CD4-positive, alpha-beta T cell treated with Interleukin-15 for 1 hour (primary cell): ENCODE results near the gene ZNF229.
A peak's percentile ranks its signal among the peaks of the same experiment; 100 is the strongest.
"Not testable (repeated sequence)": the region's sequence is repeated elsewhere in the genome, so short reads cannot be mapped to it uniquely, and the experiment has no call there.

Source experiments
- DNase-seq: peaks from one replicate; pipeline ENCODE4 v3.0.0-alpha.2; 2020

Gene ZNF229

GRCh38 chr19:44447916-44448674 lies at the start of gene ZNF229:
Gene ZNF229 (minus strand): TSS chr19:44448472. CDS start chr19:44442847, 5,625 bp downstream.
- peak; percentile 84 for DNase-seq

DNA sequence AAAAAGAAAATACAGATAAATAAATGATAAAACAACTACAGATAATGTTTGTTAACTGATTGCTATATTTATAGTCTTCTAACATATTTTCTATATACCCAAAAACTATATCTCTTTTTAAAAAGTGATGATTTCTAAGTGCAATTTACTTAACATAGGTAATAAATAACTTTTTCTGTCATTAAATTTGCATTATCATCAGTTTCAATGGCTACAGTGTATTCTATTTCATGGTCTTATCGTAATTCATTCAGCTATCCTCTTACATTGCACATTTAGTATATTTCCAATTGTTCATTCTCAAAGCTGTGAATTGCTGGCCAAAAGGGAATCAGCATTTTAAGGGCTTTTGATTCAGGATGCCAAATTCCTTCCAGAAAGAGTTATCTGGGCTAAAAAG lies 48.4 kb upstream of the ZNF229 start:
- no peak for DNase-seq

DNA sequence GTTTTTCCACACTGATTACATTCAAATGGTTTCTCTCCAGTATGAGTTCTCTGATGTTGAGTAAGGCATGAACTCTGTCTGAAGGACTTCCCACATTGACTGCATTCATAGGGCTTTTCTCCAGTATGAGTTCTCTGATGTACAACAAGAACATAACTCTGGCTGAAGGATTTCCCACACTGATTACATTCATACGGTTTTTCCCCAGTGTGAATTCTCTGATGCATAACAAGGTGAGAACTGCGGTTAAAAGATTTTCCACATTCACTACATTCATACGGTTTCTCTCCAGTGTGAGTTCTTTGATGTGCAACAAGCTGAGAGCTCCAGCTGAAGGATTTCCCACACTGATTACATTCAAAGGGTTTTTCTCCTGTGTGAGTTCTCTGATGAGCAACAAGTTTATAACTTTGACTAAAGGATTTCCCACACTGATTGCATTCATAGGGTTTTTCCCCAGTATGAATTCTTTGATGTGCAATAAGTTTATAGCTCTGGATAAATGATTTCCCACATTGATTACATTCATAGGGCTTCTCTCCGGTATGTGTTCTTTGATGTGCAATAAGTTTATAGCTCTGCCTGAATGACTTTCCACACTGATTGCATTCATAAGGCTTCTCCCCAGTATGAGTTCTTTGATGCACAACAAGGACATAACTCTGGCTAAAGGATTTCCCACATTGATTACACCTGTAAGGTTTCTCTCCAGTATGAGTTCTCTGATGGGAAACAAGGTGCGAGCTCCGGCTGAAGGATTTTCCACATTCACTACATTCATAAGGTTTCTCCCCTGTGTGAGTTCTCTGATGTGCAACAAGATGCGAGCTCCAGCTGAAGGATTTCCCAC lies 28.5 kb upstream of the ZNF229 start:
- no peak for DNase-seq

DNA sequence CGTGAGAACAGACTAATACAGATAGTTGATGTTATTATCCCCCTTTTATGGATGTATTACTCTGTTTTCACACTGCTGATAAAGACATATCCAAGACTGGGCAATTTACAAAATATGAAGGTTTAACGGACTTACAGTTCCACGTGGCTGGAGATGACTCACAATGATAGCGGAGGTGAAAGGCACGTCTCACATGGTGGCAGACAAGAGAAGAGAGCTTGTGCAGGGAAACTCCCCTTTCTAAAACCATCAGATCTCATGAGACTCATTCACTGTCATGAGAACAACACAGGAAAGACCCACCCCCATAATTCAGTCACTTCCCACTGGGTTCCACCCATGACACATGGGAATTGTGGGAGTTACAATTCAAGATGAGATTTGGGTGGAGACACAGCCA lies 20.5 kb upstream of the ZNF229 start:
- DNase-seq: not testable (repeated sequence)

- not testable (repeated sequence) for DNase-seq
These were observed 14.5 kb upstream of the ZNF229 start for GRCh38 chr19:44462600-44463286.

DNA sequence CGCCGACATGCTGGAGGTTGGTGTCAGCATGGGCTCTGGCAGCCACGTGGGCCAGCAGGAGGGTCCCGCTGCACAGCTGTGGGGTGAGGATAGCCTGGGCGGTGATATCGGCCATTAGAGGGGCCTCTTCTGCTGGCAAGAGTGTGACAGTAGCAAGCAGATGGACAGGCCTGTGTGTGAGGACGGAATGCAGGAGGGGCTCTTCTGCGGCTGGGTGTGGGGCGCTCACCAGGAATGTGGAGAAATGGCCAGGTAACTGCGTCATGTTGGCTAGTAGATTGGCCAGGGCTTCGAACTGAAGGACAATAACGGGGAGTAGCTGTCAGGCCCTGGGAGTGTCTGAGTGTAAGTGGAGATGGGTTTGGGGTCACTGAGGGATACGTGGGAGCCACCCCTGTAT lies 7.7 kb upstream of the ZNF229 start:
- DNase-seq: not testable (repeated sequence)

DNA sequence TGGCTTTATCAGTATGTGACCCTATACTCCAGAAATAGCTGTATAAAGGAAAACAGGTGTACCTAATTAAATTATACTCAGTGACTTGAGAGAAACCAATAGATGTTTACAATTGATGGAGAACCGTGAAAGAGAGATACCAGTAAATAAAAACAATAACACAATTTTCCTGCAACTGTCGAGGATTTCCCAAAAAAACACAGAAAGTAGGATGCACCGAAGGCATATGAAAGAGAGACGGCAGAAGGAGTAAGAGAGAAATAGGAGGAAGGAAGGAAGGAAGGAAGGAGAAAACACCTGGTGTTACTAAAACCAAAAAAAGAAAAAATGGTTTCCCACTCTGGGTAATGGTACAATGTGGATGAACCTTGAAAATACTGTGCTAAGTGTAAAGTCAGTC lies 6.8 kb upstream of the ZNF229 start:
- no peak for DNase-seq

DNA sequence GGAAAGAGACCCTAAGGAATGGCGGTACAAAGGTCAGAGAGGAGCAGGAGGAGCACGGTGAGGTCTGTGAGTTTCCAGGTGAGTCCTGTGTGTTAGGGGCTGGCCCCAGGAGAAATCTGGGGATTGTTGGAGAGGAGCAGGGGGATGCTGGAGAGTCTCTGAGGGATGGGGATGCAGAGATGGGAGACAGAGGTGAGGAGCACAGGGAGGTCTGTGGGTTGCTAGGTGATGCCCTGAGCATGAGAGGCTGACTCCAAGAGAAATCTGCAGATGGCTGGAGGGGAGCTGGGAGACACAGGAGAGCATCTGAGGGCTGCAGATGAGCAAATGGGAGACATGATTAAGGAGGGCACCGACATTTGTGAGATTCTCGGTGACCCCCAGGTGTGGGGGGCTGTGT lies 4.1 kb upstream of the ZNF229 start:
- no peak for DNase-seq

DNA sequence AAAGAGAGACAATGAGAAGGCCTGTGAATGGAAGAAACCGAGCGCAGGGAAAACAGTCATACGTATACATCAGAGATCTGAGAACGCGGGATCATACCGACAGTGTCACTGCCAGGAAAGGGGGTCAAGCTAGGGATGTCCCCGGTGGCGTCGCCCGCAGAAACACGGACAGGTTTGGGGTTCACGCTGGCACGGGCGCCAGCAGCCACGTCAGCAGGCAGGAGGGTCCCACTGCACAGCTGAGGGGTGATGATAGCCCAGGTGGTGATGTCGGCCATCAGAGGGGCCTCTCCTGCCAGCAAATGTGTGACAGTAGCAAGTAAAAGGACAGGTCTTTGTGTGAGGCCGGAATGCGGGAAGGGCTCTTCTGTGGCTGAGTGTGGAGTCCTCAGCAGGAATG lies 3.4 kb upstream of the ZNF229 start:
- no peak for DNase-seq

DNA sequence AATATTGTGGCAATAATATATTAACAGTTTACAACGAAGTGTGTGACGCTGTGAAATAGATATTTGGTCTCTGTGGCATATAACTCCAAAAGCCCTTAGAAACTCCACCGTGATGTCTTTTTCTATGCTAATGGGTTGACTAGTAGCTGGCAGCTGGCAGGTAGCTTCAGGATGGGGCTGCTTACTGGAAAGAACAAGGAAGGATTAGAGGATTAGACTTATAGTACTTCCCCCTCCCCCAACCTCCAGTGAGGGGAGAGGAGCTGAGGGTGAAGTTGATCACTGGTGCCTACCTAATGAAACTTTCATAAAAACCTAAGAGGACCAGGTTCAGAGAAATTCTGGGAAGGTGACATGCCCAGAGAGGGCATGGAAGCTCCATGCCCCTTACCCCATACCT lies 9.8 kb downstream of the ZNF229 start:
- no peak for DNase-seq

- no peak for DNase-seq
These were observed 12.8 kb downstream of the ZNF229 start for GRCh38 chr19:44435441-44435840.

DNA sequence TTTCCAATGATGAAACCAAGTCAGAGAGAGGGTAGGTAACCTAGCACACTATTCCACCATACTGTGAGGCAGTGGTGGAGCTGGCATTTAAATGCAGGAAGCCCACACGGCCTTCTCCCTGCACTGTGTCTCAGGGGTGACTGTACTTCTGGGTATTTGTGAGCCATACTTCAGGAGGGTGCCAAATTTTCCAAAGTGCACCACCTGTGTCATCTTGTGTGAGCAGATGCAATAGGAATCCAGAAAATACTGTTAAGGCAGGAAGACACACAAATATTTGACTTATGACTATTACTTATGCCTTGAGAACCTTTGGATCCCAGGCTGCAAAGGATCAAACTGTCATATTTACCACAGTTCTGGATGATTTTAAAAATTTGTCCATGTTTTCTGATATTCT lies 17.3 kb downstream of the ZNF229 start:
- no peak for DNase-seq

DNA sequence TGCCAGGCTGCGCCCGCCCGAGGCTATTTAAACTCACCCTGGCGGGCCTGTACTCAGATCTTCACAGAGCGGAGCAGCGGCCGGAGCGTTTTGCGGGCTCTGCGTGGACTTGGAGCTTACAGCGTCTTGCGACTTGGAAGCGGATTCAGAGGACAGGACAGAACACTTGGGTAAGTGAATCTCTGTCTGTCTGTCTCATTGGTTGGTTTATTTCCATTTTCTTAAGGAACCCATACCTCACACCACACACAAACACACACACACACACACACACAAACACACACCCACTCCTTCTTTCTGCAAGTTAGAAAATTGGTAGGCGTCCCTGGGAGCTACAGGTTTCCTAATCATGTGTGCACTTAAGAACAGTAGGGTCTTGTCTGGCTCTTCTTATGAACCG lies 32.7 kb downstream of the ZNF229 start:
- not testable (repeated sequence) for DNase-seq

DNA sequence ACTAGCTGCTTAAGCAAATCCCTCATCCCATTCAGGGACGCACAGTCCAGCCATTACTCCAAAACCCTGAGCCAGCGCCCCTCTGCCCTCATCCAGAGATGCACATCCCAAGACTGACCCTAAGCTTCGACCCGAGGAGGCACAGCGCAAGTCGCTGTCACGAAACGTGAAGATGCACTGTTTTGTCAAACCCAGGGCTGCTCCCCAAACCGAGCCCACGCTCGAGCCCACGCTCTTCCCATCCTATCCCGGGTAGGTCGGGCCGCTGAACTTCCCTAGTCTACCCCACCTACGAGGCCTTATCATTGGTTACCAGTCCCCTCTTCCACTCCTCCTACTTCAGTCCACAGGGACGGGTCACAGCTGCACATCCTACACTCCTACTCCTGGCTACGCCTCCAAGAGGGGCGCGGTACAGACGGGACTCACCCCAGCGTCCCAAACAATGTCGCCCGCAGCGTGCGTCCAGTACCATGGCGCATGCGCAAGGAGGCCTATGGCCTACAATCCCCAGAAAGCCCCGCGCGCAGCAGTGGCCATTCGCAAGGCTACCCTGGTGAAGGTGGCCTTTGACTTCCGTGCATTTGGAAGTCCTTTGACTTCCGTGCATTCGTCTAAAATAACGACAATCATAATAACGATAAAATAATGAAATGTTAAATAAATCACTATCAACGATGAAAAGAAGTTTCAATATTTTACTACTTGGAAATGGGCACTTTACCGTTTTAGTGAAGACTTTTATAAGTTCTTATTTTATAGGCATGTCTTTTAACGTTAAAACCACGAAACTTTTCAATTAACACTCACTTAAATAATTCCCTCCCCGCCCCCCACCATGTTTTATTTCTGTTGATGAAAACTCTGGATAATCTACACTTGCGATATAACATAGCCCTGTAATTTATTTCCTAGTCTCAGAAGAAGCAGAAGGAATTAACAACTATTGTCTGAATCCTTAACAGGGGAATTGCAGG lies 46.8 kb downstream of the ZNF229 start, which contains the start of gene ZNF285:
TSS of gene ZNF285 (minus strand) at position 470 of the 977 bp plus-strand sequence. CDS start 4,395 bp downstream, outside the sequence.
- peak; percentile 86 for DNase-seq

- DNase-seq: not testable (repeated sequence)
These were observed 59.0 kb downstream of the ZNF229 start for GRCh38 chr19:44389268-44389667.
